Measurements from ENCODE around the gene LARP1. TPM values are rescaled to one million over a fixed set of nuclear protein-coding genes. Genes with fewer than 3 reads are reported as not detected.

LARP1 gene
- total and polyA plus RNA-seq, 10 of the 15 experiments (the other 5 are each of a cell fraction or from before 2014, with no cell fraction given) = 22.6 to 227 (median 60.8) TPM

DNA sequence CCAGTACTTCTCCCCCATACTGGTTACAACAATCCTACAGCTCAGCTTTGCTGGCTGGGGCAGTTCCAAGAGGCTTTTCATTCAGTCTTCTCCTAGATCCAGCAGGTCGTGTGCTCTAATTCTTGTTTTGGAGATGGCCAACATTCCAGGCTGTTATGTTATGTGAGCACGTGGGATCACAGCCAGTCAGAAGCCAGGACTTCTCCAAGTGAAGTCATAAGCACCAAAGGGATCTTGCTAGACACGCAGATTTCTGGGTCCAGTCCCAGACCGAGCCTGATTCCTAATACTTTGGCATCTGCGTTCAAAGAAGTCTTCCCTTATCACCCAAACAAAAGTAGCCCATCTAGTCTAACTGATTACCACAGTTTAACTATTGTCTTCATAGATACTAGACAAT lies 1.4 kb upstream of the LARP1 start (continued):
- TF ChIP-seq, protein P1, sequence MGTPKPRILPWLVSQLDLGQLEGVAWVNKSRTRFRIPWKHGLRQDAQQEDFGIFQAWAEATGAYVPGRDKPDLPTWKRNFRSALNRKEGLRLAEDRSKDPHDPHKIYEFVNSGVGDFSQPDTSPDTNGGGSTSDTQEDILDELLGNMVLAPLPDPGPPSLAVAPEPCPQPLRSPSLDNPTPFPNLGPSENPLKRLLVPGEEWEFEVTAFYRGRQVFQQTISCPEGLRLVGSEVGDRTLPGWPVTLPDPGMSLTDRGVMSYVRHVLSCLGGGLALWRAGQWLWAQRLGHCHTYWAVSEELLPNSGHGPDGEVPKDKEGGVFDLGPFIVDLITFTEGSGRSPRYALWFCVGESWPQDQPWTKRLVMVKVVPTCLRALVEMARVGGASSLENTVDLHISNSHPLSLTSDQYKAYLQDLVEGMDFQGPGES (IDR thresholded peaks at IDR 0.05) = no peak
- no peak for TF ChIP-seq MXI1 (IDR thresholded peaks at IDR 0.05; ENCODE audit: low read depth, low read length)
- no peak for TF ChIP-seq ATF7 (IDR thresholded peaks at IDR 0.05; ENCODE audit: low read depth)
- no peak for TF ChIP-seq DPF2 (IDR thresholded peaks at IDR 0.05)

DNA sequence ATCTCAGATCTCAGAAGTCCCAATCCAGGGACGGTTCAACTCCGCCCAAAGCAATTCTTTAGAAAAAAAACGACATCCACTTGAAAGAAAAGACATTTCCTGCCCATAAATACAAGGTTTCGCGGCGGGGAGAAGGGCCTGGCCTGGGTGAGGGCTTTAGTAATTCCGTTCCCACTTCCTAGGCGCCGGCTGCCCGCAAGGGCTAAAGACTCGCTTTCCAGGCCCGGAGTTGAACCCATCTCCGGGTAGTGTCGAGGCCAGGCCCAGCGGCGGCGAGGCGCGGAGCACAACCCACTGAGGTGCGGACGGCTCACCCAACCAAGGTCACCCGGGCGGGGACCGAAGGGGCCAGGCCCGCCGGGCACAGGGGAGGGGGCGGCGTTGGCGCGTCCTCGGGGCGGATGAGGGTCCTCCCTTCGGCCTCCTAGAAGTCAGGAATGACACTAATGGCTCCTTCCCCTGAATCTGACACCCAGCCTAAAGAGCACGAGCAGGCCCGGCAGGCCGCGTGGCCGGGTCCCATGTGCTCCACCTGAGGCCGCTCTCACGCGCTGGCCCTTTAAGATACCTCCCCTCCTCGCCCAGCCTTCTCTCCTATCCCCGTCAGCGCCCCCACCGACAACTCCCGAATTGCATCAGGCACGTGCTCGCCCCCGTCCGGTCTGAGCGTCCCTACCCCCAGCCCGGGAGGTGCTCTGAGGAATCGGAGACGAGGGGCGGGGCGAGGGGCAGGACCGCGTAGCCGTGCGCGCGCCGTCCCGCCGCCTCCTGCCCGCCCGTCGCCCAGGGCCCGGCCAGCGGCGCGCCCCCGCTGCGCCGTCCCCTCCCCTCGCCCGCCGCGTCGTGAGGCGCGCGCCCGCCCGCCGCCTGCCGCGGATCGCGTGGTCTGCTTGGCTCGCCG lies 467 bp upstream of the LARP1 start:
- peaks cover 59% of the 10 kb centered on the region for H3K79me2 ChIP-seq (ENCODE audit: control insufficient read depth, insufficient read depth, low read length)
- peak overlapping the region; percentile 84 for H2AFZ ChIP-seq (ENCODE audit: control insufficient read depth, low read depth, low read length)
- H3K9me3 ChIP-seq (replicated peaks; ENCODE audit: control insufficient read depth, insufficient read depth, low read length) = no peaks in the 10 kb centered on the region
- H3K4me1 ChIP-seq (ENCODE audit: control insufficient read depth, insufficient read depth, low read length) = peaks cover 15% of the 10 kb centered on the region
- H3K36me3 ChIP-seq (ENCODE audit: control insufficient read depth in 2 of 2, insufficient read depth in 2 of 2, low read length in 1 of 2) = no peaks in the 10 kb centered on the region
- 3% methylated on average over 53 of the region's 92 CpGs for WGBS (ENCODE audit: insufficient coverage, insufficient replicate concordance, low lambda C conversion rate, missing lambda C conversion rate)
- ChIA-PET POLR2A (interaction anchor here (0.6 kb wide), 1 partner anchor 56 kb away, joined by 3 read pairs; no protein-coding TSS in a partner anchor), RAD21 (ENCODE audit: unreplicated experiment) (no interaction called here), SMC1A (ENCODE audit: uncharacterized antibody, unreplicated experiment) (no interaction called here), CTCF (interaction anchor here (1.7 kb wide), 1 partner anchor 104 kb away, joined by 4 read pairs; no protein-coding TSS in a partner anchor)
- ATAC-seq = peak; percentile 89
- no peaks in the 10 kb centered on the region for H3K27me3 ChIP-seq (replicated peaks in 1 of 2; ENCODE audit: control insufficient read depth in 2 of 2, insufficient read depth in 2 of 2, low read length in 1 of 2)
- in situ Hi-C loops (cut with MboI) = loop anchor here (5.0 kb wide), 1 partner anchor 108 kb away; no protein-coding TSS in a partner anchor
- BruUV-seq (replicated peaks) = TSS peak; percentile 89
- H3K27ac ChIP-seq (ENCODE audit: control insufficient read depth, insufficient read depth) = peak overlapping the region; percentile 94
- peak overlapping the region; percentile 84 for H3K9ac ChIP-seq (ENCODE audit: control insufficient read depth, insufficient read depth, low read length)
- H3K4me2 ChIP-seq (ENCODE audit: control insufficient read depth, insufficient read depth) = peak overlapping the region; percentile 88
- intact Hi-C loops (cut with micrococcal nuclease; ENCODE audit: unreplicated experiment) = loop anchor here (1.0 to 10.0 kb wide), 4 partner anchors 58 to 250 kb away; partner anchors contain the start of gene CNOT8
- peaks cover 4% of the 10 kb centered on the region; the same call in 1 of the 2 replicates for H4K20me1 ChIP-seq (ENCODE audit: control insufficient read depth, insufficient read depth)
- H3K4me3 ChIP-seq = peak overlapping the region; percentile 100
- peak; percentile 94 for FAIRE-seq
- peak; percentile 93 for DNase-seq (ENCODE audit: low read depth, low spot score)
- no peak for TF ChIP-seq ZNF384 (IDR thresholded peaks at IDR 0.05; ENCODE audit: borderline replicate concordance, low read depth, low read length)
- peak; percentile 61 for TF ChIP-seq DPF2 (IDR thresholded peaks at IDR 0.05)
- TF ChIP-seq, protein P2, sequence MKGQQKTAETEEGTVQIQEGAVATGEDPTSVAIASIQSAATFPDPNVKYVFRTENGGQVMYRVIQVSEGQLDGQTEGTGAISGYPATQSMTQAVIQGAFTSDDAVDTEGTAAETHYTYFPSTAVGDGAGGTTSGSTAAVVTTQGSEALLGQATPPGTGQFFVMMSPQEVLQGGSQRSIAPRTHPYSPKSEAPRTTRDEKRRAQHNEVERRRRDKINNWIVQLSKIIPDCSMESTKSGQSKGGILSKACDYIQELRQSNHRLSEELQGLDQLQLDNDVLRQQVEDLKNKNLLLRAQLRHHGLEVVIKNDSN (IDR thresholded peaks at IDR 0.05; ENCODE audit: borderline replicate concordance, extremely low read length, insufficient read depth, low read depth, low read length) = peak; percentile 81
- TF ChIP-seq STAT3 (IDR thresholded peaks at IDR 0.05; ENCODE audit: low read depth, low read length) = no peak
- TF ChIP-seq ZBTB40 (IDR thresholded peaks at IDR 0.05; ENCODE audit: borderline replicate concordance) = no peak
- no peak for TF ChIP-seq MTA2 (IDR thresholded peaks at IDR 0.05; ENCODE audit: low read depth)
- TF ChIP-seq CHD2 (IDR thresholded peaks at IDR 0.05; ENCODE audit: borderline replicate concordance, low read depth, low read length) = peak; percentile 89
- TF ChIP-seq BCL11A (IDR thresholded peaks at IDR 0.05; ENCODE audit: low read depth, low read length) = no peak
- TF ChIP-seq HCFC1 (IDR thresholded peaks at IDR 0.05; ENCODE audit: low read length) = no peak; the same call in 1 of the 2 replicates
- 0 out of 2 replicates have a peak, but pooled peaks have one; percentile 45 for TF ChIP-seq STAT1 (conservative IDR thresholded peaks at IDR 0.05)
- TF ChIP-seq CREB1 (IDR thresholded peaks at IDR 0.05; ENCODE audit: low read depth) = 0 out of 2 replicates have a peak, but pooled peaks have one; percentile 39
- TF ChIP-seq EGR1 (IDR thresholded peaks at IDR 0.05; ENCODE audit: borderline replicate concordance in 1 of 2, low read depth in 2 of 2, low read length in 2 of 2) = peak; percentile 71 to 86

Data from GM12878 (cell line).